Natural killer cell (primary cell): ENCODE measurements around the gene NKTR. TPM values are rescaled to one million over a fixed set of nuclear protein-coding genes. Genes with fewer than 3 reads are reported as not detected.

ENCODE experiments used
- ATAC-seq, 3 donors: fragments of 150-1000 bp in 2 of 3; fragments of 200-7000 bp in 1 of 3; cut with Tn5 transposase; 1 replicate in 1 of 3; 2 replicates in 2 of 3; pipeline ENCODE4 v1.10.0; 2021; ENCODE audit warnings: mild to moderate bottlenecking in 2 of 3, moderate library complexity in 2 of 3
- DNase-seq, 2 donors: peaks; one replicate each; pipeline versions ENCODE4 v3.0.0 to v3.0.0-alpha.2; 2013 to 2021; ENCODE audit warnings: mixed read lengths in 1 of 2
- H3K27ac ChIP-seq: one replicate; pipeline ENCODE4 v1.5.1; 2013; ENCODE audit warnings: mild to moderate bottlenecking, low read length
- H3K27me3 ChIP-seq: one replicate; pipeline ENCODE4 v1.6.1; 2013; ENCODE audit warnings: low read length; ENCODE audit not compliant: control insufficient read depth, insufficient read depth
- H3K36me3 ChIP-seq: one replicate; pipeline ENCODE4 v1.6.1; 2013; ENCODE audit warnings: low read length; ENCODE audit not compliant: control insufficient read depth, insufficient read depth
- H3K4me1 ChIP-seq: one replicate; pipeline ENCODE4 v1.6.1; 2013; ENCODE audit warnings: low read length; ENCODE audit not compliant: control insufficient read depth, insufficient read depth
- H3K4me3 ChIP-seq: one replicate; pipeline ENCODE4 v1.5.1; 2013; ENCODE audit warnings: low read length
- H3K9me3 ChIP-seq: one replicate; pipeline ENCODE4 v1.6.1; 2013; ENCODE audit warnings: low read length; ENCODE audit not compliant: control insufficient read depth, insufficient read depth
- H3K27ac Mint-ChIP-seq, 2 donors: one replicate each; pipeline ENCODE4 v1.8.0; 2022; ENCODE audit warnings: mild to moderate bottlenecking in 2 of 2, mixed read lengths in 2 of 2, moderate library complexity in 1 of 2
- H3K27me3 Mint-ChIP-seq, 2 donors: one replicate each; pipeline ENCODE4 v1.8.0; 2022; ENCODE audit warnings: low read depth in 2 of 2, mixed read lengths in 2 of 2
- H3K36me3 Mint-ChIP-seq: one replicate; pipeline ENCODE4 v1.8.0; 2022; ENCODE audit warnings: mixed read lengths
- H3K4me1 Mint-ChIP-seq, 2 donors: one replicate each; pipeline ENCODE4 v1.8.0; 2022; ENCODE audit warnings: mixed read lengths in 2 of 2
- H3K4me3 Mint-ChIP-seq: one replicate; pipeline ENCODE4 v1.8.0; 2022; ENCODE audit warnings: mild to moderate bottlenecking, moderate library complexity, mixed read lengths
- H3K9me3 Mint-ChIP-seq, 2 donors: one replicate each; pipeline ENCODE4 v1.8.0; 2022; ENCODE audit warnings: mixed read lengths in 2 of 2
- WGBS: methylation state at CpG from one replicate; pipeline ENCODE4 v1.1.7; 2013; ENCODE audit warnings: missing lambda C conversion rate; ENCODE audit not compliant: insufficient coverage; 5-methylcytosine and 5-hydroxymethylcytosine counted together
- intact Hi-C: fragments of 100-400 bp; cut with micrococcal nuclease; formaldehyde crosslinking; loops from one replicate; pipeline ENCODE4 v1.14.2; 2022
- total RNA-seq, 4 donors: library from RNA; stranded (reverse); fragments of 120-200 nt in 1 of 4; gene quantifications; one replicate each; pipeline versions ENCODE4 v1.2.3 to v1.2.4, GENCODE V29; 2013 to 2022
- TF ChIP-seq, protein P1 (sequence below): fragments of 200-600 bp; IDR thresholded peaks from one replicate; pipeline ENCODE4 v1.8.0; 2022; ENCODE audit warnings: antibody characterized with exemption

NKTR gene
- total RNA-seq, 3 donors from 2014 or later (not counting 1 experiment from before 2014, with no cell fraction given), result 212 to 252 (median 217) TPM

DNA sequence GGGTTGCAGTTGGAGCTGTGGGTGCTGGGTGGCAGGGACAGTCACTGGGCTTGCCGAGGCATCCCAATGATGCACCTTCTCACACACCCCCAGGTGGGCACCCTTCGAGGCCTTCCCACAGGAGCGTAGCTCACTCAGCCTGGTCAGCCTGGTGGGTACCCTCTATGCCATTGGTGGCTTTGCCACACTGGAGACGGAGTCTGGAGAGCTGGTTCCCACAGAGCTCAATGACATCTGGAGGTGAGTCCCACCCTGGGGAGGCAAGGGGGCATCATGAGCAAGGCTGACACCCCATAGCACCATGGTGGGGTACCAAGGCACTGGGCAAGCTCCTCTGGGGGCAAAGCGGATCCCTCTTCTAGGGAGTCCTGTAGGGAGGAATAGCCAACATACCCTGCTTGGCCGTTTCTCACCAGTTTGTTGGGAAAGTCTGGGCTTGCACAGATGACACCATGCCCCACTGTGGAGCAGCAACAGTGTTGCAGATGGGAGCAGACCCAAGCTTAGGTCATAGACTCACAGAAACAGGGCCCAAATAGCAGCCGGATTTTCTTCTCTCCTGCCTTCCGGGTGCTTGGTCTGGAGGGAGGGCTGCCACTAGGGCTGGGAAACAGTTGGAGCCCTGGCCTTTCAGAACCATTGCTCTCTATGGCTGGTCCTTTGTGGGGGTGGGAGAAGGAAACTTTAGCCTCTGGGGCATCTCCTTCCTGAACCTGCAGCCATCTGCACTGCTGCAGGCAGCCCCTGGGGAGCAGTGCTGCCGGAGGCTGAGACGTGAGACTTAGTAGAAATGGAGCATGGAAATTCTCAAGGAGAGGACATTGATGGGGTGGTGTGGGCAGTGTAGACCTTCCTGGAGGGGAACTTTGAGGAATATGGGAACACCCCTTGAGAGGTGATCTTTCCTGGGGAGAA lies 90.5 kb downstream of the NKTR start:
- TF ChIP-seq, protein P1, sequence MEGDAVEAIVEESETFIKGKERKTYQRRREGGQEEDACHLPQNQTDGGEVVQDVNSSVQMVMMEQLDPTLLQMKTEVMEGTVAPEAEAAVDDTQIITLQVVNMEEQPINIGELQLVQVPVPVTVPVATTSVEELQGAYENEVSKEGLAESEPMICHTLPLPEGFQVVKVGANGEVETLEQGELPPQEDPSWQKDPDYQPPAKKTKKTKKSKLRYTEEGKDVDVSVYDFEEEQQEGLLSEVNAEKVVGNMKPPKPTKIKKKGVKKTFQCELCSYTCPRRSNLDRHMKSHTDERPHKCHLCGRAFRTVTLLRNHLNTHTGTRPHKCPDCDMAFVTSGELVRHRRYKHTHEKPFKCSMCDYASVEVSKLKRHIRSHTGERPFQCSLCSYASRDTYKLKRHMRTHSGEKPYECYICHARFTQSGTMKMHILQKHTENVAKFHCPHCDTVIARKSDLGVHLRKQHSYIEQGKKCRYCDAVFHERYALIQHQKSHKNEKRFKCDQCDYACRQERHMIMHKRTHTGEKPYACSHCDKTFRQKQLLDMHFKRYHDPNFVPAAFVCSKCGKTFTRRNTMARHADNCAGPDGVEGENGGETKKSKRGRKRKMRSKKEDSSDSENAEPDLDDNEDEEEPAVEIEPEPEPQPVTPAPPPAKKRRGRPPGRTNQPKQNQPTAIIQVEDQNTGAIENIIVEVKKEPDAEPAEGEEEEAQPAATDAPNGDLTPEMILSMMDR, result no peak
- Histone ChIP-seq H3K27me3 (no peaks in the 10 kb centered on the region), H3K4me3 (no peak overlapping the region), H3K4me1 (no peaks in the 10 kb centered on the region), H3K27ac (no peak overlapping the region), H3K36me3 (no peaks in the 10 kb centered on the region), H3K9me3 (no peaks in the 10 kb centered on the region)
- 83% methylated on average over 10 of the region's 10 CpGs for WGBS
- intact Hi-C loops, result no loop called here
- Mint-ChIP-seq H3K4me1 (peaks cover 0 to under 1% of the 10 kb centered on the region in 2 donors), H3K36me3 (no peaks in the 10 kb centered on the region), H3K27me3 (peaks cover 0 to 8% of the 10 kb centered on the region in 2 donors), H3K27ac (no peak overlapping the region), H3K4me3 (no peak overlapping the region), H3K9me3 (no peaks in the 10 kb centered on the region)
- no peak for ATAC-seq
- DNase-seq, result no peak

DNA sequence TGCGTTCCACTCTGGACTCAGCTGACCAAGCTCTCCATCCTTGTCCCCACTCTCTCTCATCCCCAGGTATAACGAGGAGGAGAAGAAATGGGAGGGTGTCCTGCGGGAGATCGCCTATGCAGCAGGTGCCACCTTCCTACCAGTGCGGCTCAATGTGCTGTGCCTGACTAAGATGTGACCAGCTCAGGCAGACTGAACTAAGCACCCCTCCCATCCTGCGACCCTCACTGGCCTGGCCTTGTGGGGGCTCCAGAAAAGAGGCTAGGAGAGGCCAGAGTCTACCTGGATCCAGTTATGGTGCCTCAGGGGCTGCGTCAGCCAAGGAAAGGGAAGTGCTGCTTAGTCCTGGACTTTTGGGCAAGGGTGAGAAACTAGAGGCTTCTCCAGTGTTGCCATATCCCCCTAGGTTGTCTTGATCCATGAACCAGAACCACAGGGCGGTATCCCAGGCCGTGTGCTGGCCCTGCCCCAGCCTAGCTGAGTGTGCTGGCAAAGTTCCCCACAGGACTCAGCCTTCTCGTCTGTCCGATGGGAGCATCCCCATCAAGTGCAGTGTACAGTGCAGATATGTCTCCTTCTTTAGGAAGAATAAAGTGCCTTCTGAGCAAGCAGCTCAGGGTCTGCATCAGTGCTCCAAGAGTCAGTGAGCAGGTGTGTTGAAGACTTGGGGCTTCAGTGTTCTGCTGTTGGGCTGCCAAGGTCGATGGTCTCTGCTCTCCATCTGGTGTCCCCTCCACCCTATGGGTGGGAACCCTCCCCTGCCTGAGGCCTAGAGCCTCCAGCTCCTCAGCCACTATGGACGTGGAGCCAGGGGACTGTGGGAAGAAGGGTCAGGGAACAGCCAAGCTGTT lies 91.6 kb downstream of the NKTR start:
- Mint-ChIP-seq H3K9me3 (no peaks in the 10 kb centered on the region), H3K27me3 (peaks cover 0 to 8% of the 10 kb centered on the region in 2 donors), H3K4me3 (no peak overlapping the region), H3K27ac (no peak overlapping the region), H3K36me3 (no peaks in the 10 kb centered on the region), H3K4me1 (no peaks in the 10 kb centered on the region)
- no peaks in the 10 kb centered on the region for H3K9me3 ChIP-seq
- no peak for DNase-seq
- no peak overlapping the region for H3K27ac ChIP-seq
- no peaks in the 10 kb centered on the region for H3K27me3 ChIP-seq
- no peak for ATAC-seq
- TF ChIP-seq, protein P1, result no peak
- intact Hi-C loops, result no loop called here
- WGBS, result 81% methylated on average over 12 of the region's 13 CpGs
- no peak overlapping the region for H3K4me3 ChIP-seq
- H3K4me1 ChIP-seq, result no peaks in the 10 kb centered on the region
- H3K36me3 ChIP-seq, result no peaks in the 10 kb centered on the region

DNA sequence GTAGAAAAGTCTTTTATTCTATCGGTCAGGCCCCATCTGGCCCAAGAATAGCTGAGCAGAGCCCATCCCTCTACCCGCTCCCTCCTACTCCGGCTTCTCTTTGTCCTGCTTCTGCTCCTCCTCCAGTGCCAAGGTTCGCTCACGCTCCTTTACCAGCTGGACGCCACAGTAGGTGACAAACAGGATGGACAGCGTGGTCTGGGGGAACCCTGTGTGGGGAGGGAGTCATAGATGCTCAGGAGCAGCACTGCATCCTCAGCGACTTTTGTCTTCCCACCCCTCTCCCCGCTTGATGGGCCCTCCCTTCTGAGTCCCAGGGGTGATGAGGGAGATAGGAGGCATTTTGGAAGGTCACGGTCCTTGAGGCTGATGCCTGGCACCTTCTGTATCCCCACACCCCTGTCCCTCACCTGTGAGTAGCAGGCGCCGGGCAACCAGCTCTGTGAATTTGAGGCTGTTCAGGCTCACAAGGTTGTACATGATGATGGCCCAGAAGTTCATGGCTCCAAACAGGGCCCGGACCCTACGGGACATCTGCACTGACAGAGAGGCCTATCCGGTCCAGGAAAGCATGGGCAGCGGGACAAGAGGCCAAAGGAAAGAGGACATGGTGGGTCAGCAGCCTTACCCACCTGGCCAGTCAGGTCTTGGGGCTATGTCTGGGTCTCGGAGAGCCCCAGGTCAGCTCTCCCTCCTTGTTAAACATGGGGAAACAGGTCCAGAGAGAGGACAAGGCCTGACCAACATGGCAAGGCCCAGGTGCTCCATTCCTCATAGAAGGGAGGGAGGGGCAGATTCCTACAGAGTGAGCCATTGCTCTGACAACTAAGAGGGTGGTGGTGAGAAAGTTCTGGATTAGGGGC lies 92.4 kb downstream of the NKTR start:
- Mint-ChIP-seq H3K4me3 (no peak overlapping the region), H3K36me3 (no peaks in the 10 kb centered on the region), H3K27ac (no peak overlapping the region), H3K9me3 (no peaks in the 10 kb centered on the region), H3K4me1 (no peaks in the 10 kb centered on the region), H3K27me3 (peaks cover 0 to 10% of the 10 kb centered on the region in 2 donors)
- DNase-seq (no peak), ATAC-seq (no peak)
- intact Hi-C loops, result no loop called here
- Histone ChIP-seq H3K9me3 (no peaks in the 10 kb centered on the region), H3K36me3 (no peaks in the 10 kb centered on the region), H3K27me3 (no peaks in the 10 kb centered on the region), H3K4me1 (no peaks in the 10 kb centered on the region), H3K4me3 (no peak overlapping the region), H3K27ac (no peak overlapping the region)
- TF ChIP-seq, protein P1, result no peak
- WGBS, result 88% methylated on average over 15 of the region's 17 CpGs
